ENCODE measurements around the gene ITGBL1. TPM values are rescaled to one million over a fixed set of nuclear protein-coding genes. Genes with fewer than 3 reads are reported as not detected.

Gene ITGBL1
- total and polyA plus RNA-seq, 7 donors, result 0.44 to 5.7 (median 1.7) TPM

DNA sequence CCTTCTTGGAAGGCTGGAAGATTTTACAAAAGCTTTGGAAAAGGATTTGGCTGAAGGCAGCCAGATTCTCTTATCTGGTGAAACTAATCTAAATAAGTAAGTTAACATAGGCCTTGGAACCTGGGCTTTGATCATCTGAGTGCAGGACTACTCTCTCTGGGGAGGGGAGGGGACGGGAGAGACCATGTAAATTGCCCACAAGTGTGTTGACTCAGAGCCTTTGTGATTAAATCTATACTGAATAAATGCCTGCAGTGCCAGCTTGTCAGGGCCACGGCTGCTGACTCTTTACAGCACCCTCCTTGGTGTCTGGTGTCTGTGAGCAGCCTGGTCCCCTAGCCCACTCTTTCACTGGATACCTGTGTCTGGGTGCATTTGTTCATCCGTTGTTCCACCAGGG is 251.4 kb downstream of the ITGBL1 start:
- intact Hi-C loops (cut with DNase I), result no loop called here

DNA sequence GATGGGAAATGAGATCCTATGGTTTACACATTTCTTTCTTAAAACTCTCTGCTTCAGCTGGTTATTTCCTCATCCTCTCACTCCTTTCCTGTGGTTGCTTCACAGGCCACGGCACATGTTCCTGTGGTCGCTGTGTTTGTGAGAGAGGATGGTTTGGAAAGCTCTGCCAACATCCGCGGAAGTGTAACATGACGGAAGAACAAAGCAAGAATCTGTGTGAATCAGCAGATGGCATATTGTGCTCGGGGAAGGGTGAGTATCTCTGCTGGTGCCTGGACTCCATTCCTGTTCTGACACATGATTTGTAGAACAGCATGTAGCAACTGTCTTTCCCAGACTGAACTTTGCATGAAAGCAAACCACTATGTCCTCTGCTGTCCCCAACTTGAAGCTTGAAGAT is 254.2 kb downstream of the ITGBL1 start:
- WGBS, 3 donors, result 32 to 46% (median 43%) methylated on average over 6 of the region's 6 CpGs
- H3K4me1 ChIP-seq, result no peaks in the 10 kb centered on the region
- H3K27me3 ChIP-seq (ENCODE audit: insufficient read depth in 3 of 3, low read length in 2 of 3), result no peaks in the 10 kb centered on the region
- H3K27ac ChIP-seq, result no peak overlapping the region
- ATAC-seq (peak in 1 of 4 donors; percentile 35), DNase-seq (peak in 1 of 2 donors; percentile 15)
- H3K36me3 ChIP-seq (ENCODE audit: insufficient read depth in 1 of 2, low read depth in 1 of 2), result no peaks in the 10 kb centered on the region
- no peaks in the 10 kb centered on the region for H3K9me3 ChIP-seq
- no peak overlapping the region for H3K4me3 ChIP-seq
- TF ChIP-seq, protein P1, sequence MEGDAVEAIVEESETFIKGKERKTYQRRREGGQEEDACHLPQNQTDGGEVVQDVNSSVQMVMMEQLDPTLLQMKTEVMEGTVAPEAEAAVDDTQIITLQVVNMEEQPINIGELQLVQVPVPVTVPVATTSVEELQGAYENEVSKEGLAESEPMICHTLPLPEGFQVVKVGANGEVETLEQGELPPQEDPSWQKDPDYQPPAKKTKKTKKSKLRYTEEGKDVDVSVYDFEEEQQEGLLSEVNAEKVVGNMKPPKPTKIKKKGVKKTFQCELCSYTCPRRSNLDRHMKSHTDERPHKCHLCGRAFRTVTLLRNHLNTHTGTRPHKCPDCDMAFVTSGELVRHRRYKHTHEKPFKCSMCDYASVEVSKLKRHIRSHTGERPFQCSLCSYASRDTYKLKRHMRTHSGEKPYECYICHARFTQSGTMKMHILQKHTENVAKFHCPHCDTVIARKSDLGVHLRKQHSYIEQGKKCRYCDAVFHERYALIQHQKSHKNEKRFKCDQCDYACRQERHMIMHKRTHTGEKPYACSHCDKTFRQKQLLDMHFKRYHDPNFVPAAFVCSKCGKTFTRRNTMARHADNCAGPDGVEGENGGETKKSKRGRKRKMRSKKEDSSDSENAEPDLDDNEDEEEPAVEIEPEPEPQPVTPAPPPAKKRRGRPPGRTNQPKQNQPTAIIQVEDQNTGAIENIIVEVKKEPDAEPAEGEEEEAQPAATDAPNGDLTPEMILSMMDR (IDR thresholded peaks at IDR 0.05), result no peak
- intact Hi-C loops (cut with DNase I), result no loop called here

More for the DNA sequence above, 251.4 kb downstream of the ITGBL1 start:
- no peak for DNase-seq
- Histone ChIP-seq H3K27ac (no peak overlapping the region), H3K4me1 (no peaks in the 10 kb centered on the region), H3K27me3 (ENCODE audit: insufficient read depth in 3 of 3, low read length in 2 of 3) (no peaks in the 10 kb centered on the region), H3K9me3 (no peaks in the 10 kb centered on the region), H3K4me3 (no peak overlapping the region), H3K36me3 (ENCODE audit: insufficient read depth in 1 of 2, low read depth in 1 of 2) (no peaks in the 10 kb centered on the region)
- ATAC-seq, result no peak
- TF ChIP-seq, protein P1 (IDR thresholded peaks at IDR 0.05), result no peak
- WGBS, 3 donors, result 55 to 80% (median 65%) methylated on average over 3 of the region's 3 CpGs

DNA sequence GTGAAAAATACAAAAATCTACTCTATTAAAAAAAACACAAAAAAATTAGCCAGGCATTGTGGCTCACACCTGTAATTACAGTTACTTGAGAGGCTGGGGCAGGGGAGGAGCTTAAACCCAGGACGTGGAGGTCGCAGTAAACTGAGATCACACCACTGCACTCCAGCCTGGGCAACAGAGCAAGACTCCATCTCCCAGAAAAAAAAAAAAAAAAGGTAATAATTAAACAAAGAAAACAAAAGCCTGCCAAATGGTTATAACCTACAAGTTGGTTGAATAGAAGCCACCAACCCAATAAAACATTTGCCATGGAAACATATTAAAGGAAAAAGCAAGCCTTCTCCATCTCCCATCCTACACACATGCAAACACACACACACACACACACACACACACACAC is 255.2 kb downstream of the ITGBL1 start:
- DNase-seq, result no peak
- H3K27ac ChIP-seq, result no peak overlapping the region
- no peaks in the 10 kb centered on the region for H3K4me1 ChIP-seq
- 74 to 83% (median 80%) methylated on average over 2 of the region's 2 CpGs for WGBS, 3 donors
- TF ChIP-seq, protein P1 (IDR thresholded peaks at IDR 0.05), result no peak
- no peaks in the 10 kb centered on the region for H3K36me3 ChIP-seq (ENCODE audit: insufficient read depth in 1 of 2, low read depth in 1 of 2)
- intact Hi-C loops (cut with DNase I), result no loop called here
- no peaks in the 10 kb centered on the region for H3K27me3 ChIP-seq (ENCODE audit: insufficient read depth in 3 of 3, low read length in 2 of 3)
- no peaks in the 10 kb centered on the region for H3K9me3 ChIP-seq
- no peak for ATAC-seq
- H3K4me3 ChIP-seq, result no peak overlapping the region

DNA sequence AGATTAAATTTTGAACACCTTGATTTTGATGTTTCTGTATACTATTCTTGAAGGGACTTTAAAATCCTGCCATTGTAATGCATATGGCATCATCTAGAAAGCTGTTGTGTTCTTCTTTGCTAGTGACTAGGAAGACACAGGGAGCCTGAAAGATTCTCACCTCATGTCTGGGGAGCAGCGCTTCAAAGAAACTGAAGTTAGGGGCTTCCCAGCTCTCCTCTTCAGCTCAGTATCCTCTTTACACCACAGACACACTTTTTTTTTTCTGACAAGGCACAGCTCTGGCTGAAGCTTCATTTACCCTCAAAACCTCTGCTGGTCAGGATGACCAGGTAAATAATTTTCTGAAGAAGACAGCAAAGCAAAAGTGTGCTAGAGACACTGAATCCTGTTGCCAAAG is 255.6 kb downstream of the ITGBL1 start:
- H3K36me3 ChIP-seq (ENCODE audit: insufficient read depth in 1 of 2, low read depth in 1 of 2), result no peaks in the 10 kb centered on the region
- TF ChIP-seq, protein P1 (IDR thresholded peaks at IDR 0.05), result no peak
- H3K27me3 ChIP-seq (ENCODE audit: insufficient read depth in 3 of 3, low read length in 2 of 3), result no peaks in the 10 kb centered on the region
- no peak for DNase-seq
- H3K4me1 ChIP-seq, result no peaks in the 10 kb centered on the region
- WGBS, 3 donors, result 86 to 96% (median 94%) methylated on average over 1 of the region's 1 CpG
- no peaks in the 10 kb centered on the region for H3K9me3 ChIP-seq
- no peak overlapping the region for H3K27ac ChIP-seq
- ATAC-seq, result no peak
- H3K4me3 ChIP-seq, result no peak overlapping the region
- intact Hi-C loops (cut with DNase I), result no loop called here

DNA sequence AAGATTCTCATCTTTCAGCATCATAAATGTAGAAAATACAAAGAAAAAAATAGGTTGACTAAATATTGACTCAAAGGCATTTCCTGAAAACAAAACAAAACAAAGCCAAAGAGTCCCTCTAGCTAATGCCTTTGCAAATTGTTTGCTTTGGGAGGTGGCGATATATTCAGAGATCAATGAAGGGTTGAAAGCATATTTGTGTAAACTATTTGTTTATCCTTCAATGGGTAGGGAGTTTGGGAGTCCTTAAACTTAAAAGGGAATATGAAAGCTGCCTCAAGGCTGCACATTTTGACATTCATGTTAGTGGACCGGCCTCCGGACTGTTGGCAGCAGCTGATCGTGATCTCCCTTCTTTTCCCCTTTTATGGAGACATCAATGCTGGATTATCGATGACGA is 257.5 kb downstream of the ITGBL1 start:
- no peak overlapping the region for H3K4me3 ChIP-seq
- H3K9me3 ChIP-seq, result no peaks in the 10 kb centered on the region
- H3K4me1 ChIP-seq, result no peaks in the 10 kb centered on the region
- WGBS, 3 donors, result 93 to 95% (median 93%) methylated on average over 6 of the region's 6 CpGs
- H3K36me3 ChIP-seq (ENCODE audit: insufficient read depth in 1 of 2, low read depth in 1 of 2), result no peaks in the 10 kb centered on the region
- intact Hi-C loops (cut with DNase I), result no loop called here
- H3K27me3 ChIP-seq (ENCODE audit: insufficient read depth in 3 of 3, low read length in 2 of 3), result no peaks in the 10 kb centered on the region
- ATAC-seq (no peak), DNase-seq (no peak)
- no peak overlapping the region for H3K27ac ChIP-seq
- TF ChIP-seq, protein P1 (IDR thresholded peaks at IDR 0.05), result no peak
